GM13976 (cell line): ENCODE data around the gene AMBRA1.

Experiments
- DNase-seq: peaks from one replicate; pipeline ENCODE4 v3.0.0; 2012; ENCODE audit warnings: low spot score
- CTCF ChIP-seq: IDR thresholded peaks from 2 replicates; pipeline ENCODE4 v1.5.1; 2012; ENCODE audit warnings: borderline replicate concordance, mild to moderate bottlenecking; ENCODE audit not compliant: insufficient read depth; ENCODE audit errors: extremely low read depth, missing control alignments, control extremely low read depth
- in situ Hi-C: fragments of 300-500 bp; cut with MboI; formaldehyde crosslinking; loops from one replicate; pipeline ENCODE4 v1.12.0; 2022; ENCODE audit warnings: low sequenced_read_pairs, mixed read lengths, inconsistent platforms; ENCODE audit not compliant: unreplicated experiment

The AMBRA1 gene

GRCh38 chr11:46457659-46458424 is 136.0 kb downstream of the AMBRA1 start:
- in situ Hi-C loops, result no loop called here
- no peak for TF ChIP-seq CTCF
- no peak for DNase-seq

GRCh38 chr11:46457021-46457420 is 136.8 kb downstream of the AMBRA1 start:
- in situ Hi-C loops, result no loop called here
- no peak for TF ChIP-seq CTCF
- DNase-seq, result no peak

GRCh38 chr11:46456269-46457001 is 137.4 kb downstream of the AMBRA1 start:
- TF ChIP-seq CTCF, result no peak
- no peak for DNase-seq
- in situ Hi-C loops, result no loop called here

GRCh38 chr11:46455834-46456233 is 138.0 kb downstream of the AMBRA1 start:
- DNase-seq, result no peak
- TF ChIP-seq CTCF, result no peak
- in situ Hi-C loops, result no loop called here

GRCh38 chr11:46452918-46453517 is 140.8 kb downstream of the AMBRA1 start:
- DNase-seq, result no peak
- in situ Hi-C loops, result no loop called here
- no peak for TF ChIP-seq CTCF

GRCh38 chr11:46451759-46452158 is 142.1 kb downstream of the AMBRA1 start:
- in situ Hi-C loops, result no loop called here
- DNase-seq, result no peak
- no peak for TF ChIP-seq CTCF
